Tibial nerve (tissue), 4 donors: Measurements from ENCODE around the gene ZNFX1.

Experiments used
- CTCF ChIP-seq, 5 experiments: fragments of 200-600 bp in 3 of 5; fragments of 450-650 bp in 2 of 5; sonication (generic) in 3 of 5; IDR thresholded peaks; one replicate each; pipeline ENCODE4 v1.5.1; 2016 to 2019; ENCODE audit warnings: antibody characterized with exemption in 5 of 5, mild to moderate bottlenecking in 3 of 5, moderate library complexity in 2 of 5
- EP300 ChIP-seq, 2 donors: sonication (generic); formaldehyde crosslinking; IDR thresholded peaks; one replicate each; pipeline ENCODE4 v1.6.1; 2017; ENCODE audit warnings: antibody characterized with exemption in 2 of 2, mild to moderate bottlenecking in 1 of 2
- POLR2A ChIP-seq, 2 donors: fragments of 450-650 bp; IDR thresholded peaks; one replicate each; pipeline ENCODE4 v1.6.1; 2017; ENCODE audit warnings: antibody characterized with exemption in 2 of 2, mild to moderate bottlenecking in 2 of 2, moderate library complexity in 2 of 2

GRCh38 chr20:49248879-49249665 lies 28.8 kb downstream of the ZNFX1 start:
- TF ChIP-seq CTCF (IDR thresholded peaks at IDR 0.05) = no peak
- TF ChIP-seq EP300 (IDR thresholded peaks at IDR 0.05) = no peak
- no peak for TF ChIP-seq POLR2A (IDR thresholded peaks at IDR 0.05)
